Left lung (tissue), 10 donors: ENCODE data around the gene ZDHHC17. TPM values are rescaled to one million over a fixed set of nuclear protein-coding genes. Genes with fewer than 3 reads are reported as not detected.

Experiments
- ATAC-seq: fragments of 200-7000 bp; cut with Tn5 transposase; one replicate; pipeline ENCODE4 v1.9.1; 2020; ENCODE audit warnings: moderate library complexity
- DNase-seq, 4 donors: peaks; one replicate each; pipeline ENCODE4 v3.0.0-alpha.2; 2013 to 2020
- H3K27ac ChIP-seq, 2 donors: fragments of 200-600 bp; sonication (generic) in 1 of 2; one replicate each; pipeline versions ENCODE4 v1.5.0 to v1.8.0; 2020 to 2021
- H3K27me3 ChIP-seq, 2 donors: fragments of 200-600 bp; sonication (generic) in 1 of 2; one replicate each; pipeline versions ENCODE4 v1.5.0 to v1.8.0; 2020 to 2021
- H3K36me3 ChIP-seq, 2 donors: fragments of 200-600 bp; sonication (generic) in 1 of 2; one replicate each; pipeline versions ENCODE4 v1.5.0 to v1.8.0; 2020 to 2021
- H3K4me1 ChIP-seq, 2 donors: fragments of 200-600 bp; one replicate each; pipeline ENCODE4 v1.8.0; 2021
- H3K4me3 ChIP-seq, 2 donors: fragments of 200-600 bp; sonication (generic) in 1 of 2; one replicate each; pipeline versions ENCODE4 v1.5.0 to v1.8.0; 2020 to 2021; ENCODE audit warnings: mild to moderate bottlenecking in 1 of 2
- H3K9me3 ChIP-seq, 2 donors: fragments of 200-600 bp; sonication (generic) in 1 of 2; one replicate each; pipeline versions ENCODE4 v1.5.0 to v1.8.0; 2020 to 2021
- CTCF ChIP-seq, 2 donors: fragments of 200-600 bp; sonication (generic) in 1 of 2; IDR thresholded peaks; one replicate each; pipeline versions ENCODE4 v1.5.0 to v1.8.0; 2021; ENCODE audit warnings: antibody characterized with exemption in 2 of 2
- intact Hi-C, 2 donors: fragments of 100-400 bp; cut with DNase I; formaldehyde crosslinking; loops; one replicate each; pipeline versions ENCODE4 v1.11.2 to v1.14.2; 2022
- polyA plus RNA-seq, 6 donors: library from polyadenylated mRNA; unstranded; fragments of 120-200 nt; gene quantifications; one replicate each; pipeline ENCODE4 v1.2.1, GENCODE V29; 2013; ENCODE audit not compliant: insufficient read length in 6 of 6
- total RNA-seq, 2 donors: library from RNA; stranded (reverse); fragmentation: NEBNext Ultra II Directional; extraction: Animal tissue kit (Norgen Biotek cat#: 25700); gene quantifications; one replicate each; pipeline ENCODE4 v1.2.1, GENCODE V29; 2021
- donor health status: DM: no; HTN: yes; CAD: no.
- donor health status: DM: no; HTN: no; CAD: no.

The ZDHHC17 gene
- total and polyA plus RNA-seq, 8 donors, result 26.8 to 99.6 (median 77.6) TPM

DNA sequence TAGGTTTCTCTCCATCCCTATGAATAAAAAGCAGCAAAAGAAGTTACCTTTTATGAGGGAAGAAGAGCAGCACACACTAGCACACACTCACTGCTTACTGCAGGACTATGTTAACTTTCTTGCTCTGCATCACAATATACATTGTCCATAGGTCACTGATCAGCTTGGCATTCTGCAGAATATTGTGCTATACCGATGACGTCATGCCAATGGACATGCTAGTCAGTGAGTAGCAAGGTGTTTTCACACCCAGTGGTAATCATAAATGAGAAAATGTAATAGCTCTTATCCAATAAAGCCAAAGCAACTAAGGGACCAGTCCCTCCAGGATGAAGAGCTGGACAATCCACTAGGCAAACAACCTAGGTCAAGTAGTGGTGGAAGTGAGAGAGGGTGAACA is 16.7 kb upstream of the ZDHHC17 start:
- ATAC-seq (no peak), DNase-seq (no peak)
- no peak for TF ChIP-seq CTCF (IDR thresholded peaks at IDR 0.05)
- H3K9me3 ChIP-seq, result no peaks in the 10 kb centered on the region
- H3K4me3 ChIP-seq, result no peak overlapping the region
- intact Hi-C loops, result no loop called here
- no peaks in the 10 kb centered on the region for H3K27me3 ChIP-seq
- peaks cover 0 to 4% of the 10 kb centered on the region in 2 donors for H3K4me1 ChIP-seq
- peak overlapping the region in 1 of 2 donors; percentile 60 for H3K27ac ChIP-seq
- no peaks in the 10 kb centered on the region for H3K36me3 ChIP-seq

DNA sequence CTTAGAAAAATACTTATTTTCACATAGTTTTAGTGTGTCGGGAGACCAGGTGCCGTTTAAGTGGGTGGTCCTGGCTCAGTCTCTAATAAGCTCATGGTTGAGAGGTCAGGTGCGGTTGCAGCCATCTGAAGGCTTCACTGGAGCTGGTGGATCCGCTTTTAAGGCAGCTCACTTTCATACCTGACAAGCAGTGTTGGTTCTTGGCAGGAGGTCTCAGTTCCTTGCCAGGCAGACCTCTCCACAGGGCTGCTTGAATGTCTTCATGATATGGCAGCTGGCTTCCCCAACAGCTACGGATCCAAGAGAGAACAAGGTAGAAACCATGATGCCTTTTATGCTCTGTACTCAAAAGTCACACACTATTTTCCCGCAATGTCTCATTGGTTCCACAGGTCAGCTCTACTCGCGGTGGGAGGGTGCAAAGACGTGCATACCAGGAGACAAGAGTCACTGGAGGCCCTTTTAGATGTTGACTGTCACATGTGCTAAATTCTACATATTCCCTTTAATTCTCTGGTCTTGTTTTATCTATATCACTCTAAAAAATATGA is 8.0 kb upstream of the ZDHHC17 start:
- Histone ChIP-seq H3K9me3 (no peaks in the 10 kb centered on the region), H3K27ac (no peak overlapping the region), H3K27me3 (no peaks in the 10 kb centered on the region), H3K4me3 (no peak overlapping the region), H3K4me1 (no peaks in the 10 kb centered on the region), H3K36me3 (no peaks in the 10 kb centered on the region)
- no peak for ATAC-seq
- intact Hi-C loops, result no loop called here
- no peak for TF ChIP-seq CTCF (IDR thresholded peaks at IDR 0.05)
- DNase-seq, result no peak

DNA sequence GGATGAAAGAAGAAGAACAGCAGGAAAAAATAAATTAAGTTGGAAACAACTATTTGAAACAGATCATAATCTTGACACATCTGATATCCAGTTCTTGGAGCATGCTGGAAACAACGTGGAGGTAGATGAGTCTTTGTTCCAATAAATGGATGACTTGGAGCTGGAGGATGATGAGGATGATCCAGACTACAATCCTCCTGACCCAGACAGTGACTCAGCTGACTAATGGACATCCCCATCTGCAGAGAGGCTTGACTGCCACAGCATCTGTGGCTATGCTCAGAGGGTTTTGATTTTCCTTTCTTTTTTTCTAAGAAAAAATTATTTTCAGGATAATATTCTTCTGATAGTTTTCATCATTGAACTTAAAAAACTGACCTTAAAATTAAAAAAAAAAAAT is 6.2 kb upstream of the ZDHHC17 start:
- intact Hi-C loops, result no loop called here
- no peak overlapping the region for H3K27ac ChIP-seq
- no peaks in the 10 kb centered on the region for H3K36me3 ChIP-seq
- H3K27me3 ChIP-seq, result no peaks in the 10 kb centered on the region
- TF ChIP-seq CTCF (IDR thresholded peaks at IDR 0.05), result no peak
- H3K4me3 ChIP-seq, result no peak overlapping the region
- ATAC-seq, result no peak
- peaks cover 0 to under 1% of the 10 kb centered on the region in 2 donors for H3K4me1 ChIP-seq
- DNase-seq, result no peak
- H3K9me3 ChIP-seq, result no peaks in the 10 kb centered on the region

DNA sequence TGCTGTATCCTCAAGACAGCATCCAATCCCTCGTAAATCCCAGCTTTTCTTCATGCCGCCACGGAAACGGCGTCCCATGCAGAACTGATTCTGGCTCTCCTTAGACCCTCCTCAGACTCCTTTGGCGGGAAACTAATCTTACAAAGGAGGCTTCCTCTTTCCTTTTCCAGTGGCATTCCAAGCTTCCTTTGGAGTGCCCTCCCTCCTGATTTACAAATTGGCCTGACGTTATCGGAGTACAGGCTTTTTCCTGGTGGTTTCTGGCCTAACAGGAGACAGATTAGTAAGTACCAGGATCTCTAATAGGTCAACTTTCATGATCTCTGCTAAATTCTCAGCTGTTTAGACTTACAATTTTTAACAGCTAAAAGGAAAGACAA is 1.3 kb upstream of the ZDHHC17 start:
- Histone ChIP-seq H3K27me3 (no peaks in the 10 kb centered on the region), H3K4me3 (no peak overlapping the region), H3K36me3 (no peaks in the 10 kb centered on the region), H3K9me3 (no peaks in the 10 kb centered on the region), H3K27ac (no peak overlapping the region), H3K4me1 (peaks cover 10 to 38% of the 10 kb centered on the region in 2 donors)
- ATAC-seq (no peak), DNase-seq (no peak)
- intact Hi-C loops, result no loop called here
- TF ChIP-seq CTCF (IDR thresholded peaks at IDR 0.05), result no peak

GRCh38 chr12:76764856-76765255 is 941 bp downstream of the ZDHHC17 start:
- Histone ChIP-seq H3K4me3 (peak overlapping the region; percentile 78), H3K27me3 (no peaks in the 10 kb centered on the region), H3K9me3 (no peaks in the 10 kb centered on the region), H3K27ac (peak overlapping the region; percentile 97 to 99), H3K4me1 (peaks cover 10 to 57% of the 10 kb centered on the region in 2 donors), H3K36me3 (no peaks in the 10 kb centered on the region)
- intact Hi-C loops, result no loop called here
- peak in 1 of 4 donors; percentile 18 for DNase-seq
- no peak for ATAC-seq
- TF ChIP-seq CTCF (IDR thresholded peaks at IDR 0.05), result no peak
